MM.1S (cell line): ENCODE data around the gene CIPC.

Experiments
- EZH2 ChIP-seq: fragments of 300-600 bp; sonication (generic); optimal IDR thresholded peaks from 2 replicates; pipeline ENCODE3; 2017; ENCODE audit warnings: low read depth, mild to moderate bottlenecking, antibody characterized with exemption, low read length, mixed read lengths
- EZH2phosphoT487 ChIP-seq: fragments of 300-600 bp; sonication (generic); IDR thresholded peaks from 2 replicates; pipeline ENCODE4 v1.6.1; 2018; ENCODE audit warnings: antibody characterized with exemption, low read length
- TF ChIP-seq, protein P1 (sequence below): fragments of 300-600 bp; sonication (generic); IDR thresholded peaks from 2 replicates; pipeline ENCODE4 v1.5.1; 2016; ENCODE audit warnings: antibody characterized with exemption, low read length, mixed read lengths

DNA sequence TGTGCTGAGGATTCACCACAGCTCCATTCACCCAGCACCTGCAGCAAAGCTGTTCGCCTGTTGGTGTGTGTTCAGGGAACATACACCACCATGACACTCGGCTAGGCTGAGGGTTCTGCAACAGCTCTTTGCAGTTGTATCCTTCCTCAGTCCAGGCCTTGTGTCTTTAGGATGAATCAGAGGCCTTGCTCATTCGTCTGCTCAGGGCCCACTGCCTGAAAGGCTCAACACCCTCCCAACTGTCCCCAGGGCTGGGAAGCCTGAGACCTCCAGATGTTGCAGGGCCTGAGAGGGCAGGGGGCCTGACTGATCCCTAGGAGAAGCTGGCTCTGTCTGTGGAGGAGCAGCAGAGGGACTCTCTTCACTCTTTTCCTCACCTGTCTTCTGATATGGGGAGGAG lies 32.3 kb downstream of the CIPC start:
- TF ChIP-seq EZH2 = no peak
- TF ChIP-seq, protein P1, sequence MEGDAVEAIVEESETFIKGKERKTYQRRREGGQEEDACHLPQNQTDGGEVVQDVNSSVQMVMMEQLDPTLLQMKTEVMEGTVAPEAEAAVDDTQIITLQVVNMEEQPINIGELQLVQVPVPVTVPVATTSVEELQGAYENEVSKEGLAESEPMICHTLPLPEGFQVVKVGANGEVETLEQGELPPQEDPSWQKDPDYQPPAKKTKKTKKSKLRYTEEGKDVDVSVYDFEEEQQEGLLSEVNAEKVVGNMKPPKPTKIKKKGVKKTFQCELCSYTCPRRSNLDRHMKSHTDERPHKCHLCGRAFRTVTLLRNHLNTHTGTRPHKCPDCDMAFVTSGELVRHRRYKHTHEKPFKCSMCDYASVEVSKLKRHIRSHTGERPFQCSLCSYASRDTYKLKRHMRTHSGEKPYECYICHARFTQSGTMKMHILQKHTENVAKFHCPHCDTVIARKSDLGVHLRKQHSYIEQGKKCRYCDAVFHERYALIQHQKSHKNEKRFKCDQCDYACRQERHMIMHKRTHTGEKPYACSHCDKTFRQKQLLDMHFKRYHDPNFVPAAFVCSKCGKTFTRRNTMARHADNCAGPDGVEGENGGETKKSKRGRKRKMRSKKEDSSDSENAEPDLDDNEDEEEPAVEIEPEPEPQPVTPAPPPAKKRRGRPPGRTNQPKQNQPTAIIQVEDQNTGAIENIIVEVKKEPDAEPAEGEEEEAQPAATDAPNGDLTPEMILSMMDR = no peak
- no peak for TF ChIP-seq EZH2phosphoT487
